Kidney epithelial cell (primary cell): ENCODE results near the gene ESR1. TPM values are rescaled to one million over a fixed set of nuclear protein-coding genes. Genes with fewer than 3 reads are reported as not detected.

ENCODE experiments used
- DNase-seq: peaks from one replicate; pipeline ENCODE4 v3.0.0-alpha.2; 2010; ENCODE audit warnings: low read depth
- H3K27me3 ChIP-seq: 2 replicates; pipeline ENCODE4 v1.6.0; 2011; ENCODE audit warnings: low read length; ENCODE audit not compliant: control insufficient read depth, insufficient read depth
- H3K36me3 ChIP-seq: 2 replicates; pipeline ENCODE4 v1.5.1; 2011; ENCODE audit warnings: low read length; ENCODE audit not compliant: control insufficient read depth, insufficient read depth
- H3K4me3 ChIP-seq: 2 replicates; pipeline ENCODE4 v1.5.1; 2011; ENCODE audit warnings: low read depth, mild to moderate bottlenecking, control low read depth, low read length
- total RNA-seq: library from RNA; depleted of rRNA; stranded (reverse); fragments of >200 nt; gene quantifications from 2 replicates; pipeline ENCODE4 v1.2.3, GENCODE V29; 2015
- TF ChIP-seq, protein P1 (sequence below): IDR thresholded peaks from 2 replicates; pipeline ENCODE4 v1.5.1; 2011; ENCODE audit warnings: mild to moderate bottlenecking, moderate library complexity, low read length, control low read depth, inconsistent platforms; ENCODE audit not compliant: insufficient read depth, poor library complexity, severe bottlenecking

ESR1 gene
- total RNA-seq, 1 donor from 2014 or later: not detected

DNA sequence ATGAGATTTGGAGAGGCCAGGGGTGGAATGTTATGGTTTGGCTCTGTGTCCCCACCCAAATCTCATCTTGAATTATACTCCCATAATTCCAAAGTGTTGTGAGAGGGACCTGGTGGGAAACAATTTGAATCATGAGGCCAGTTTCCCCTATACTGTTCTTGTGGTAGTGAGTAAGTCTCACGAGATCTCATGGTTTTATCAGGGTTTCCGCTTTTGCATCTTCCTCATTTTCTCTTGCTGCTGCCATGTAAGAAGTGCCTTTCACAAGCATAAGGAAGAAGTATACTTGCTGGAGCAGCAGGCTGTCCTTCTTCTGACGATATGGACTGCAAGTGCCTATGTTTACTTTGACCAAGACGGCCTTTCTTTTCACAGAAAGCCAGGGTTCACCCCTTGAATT lies 270.5 kb downstream of the ESR1 start:
- Histone ChIP-seq H3K27me3 (no peaks in the 10 kb centered on the region), H3K36me3 (no peaks in the 10 kb centered on the region), H3K4me3 (no peak overlapping the region)
- DNase-seq: no peak
- TF ChIP-seq, protein P1, sequence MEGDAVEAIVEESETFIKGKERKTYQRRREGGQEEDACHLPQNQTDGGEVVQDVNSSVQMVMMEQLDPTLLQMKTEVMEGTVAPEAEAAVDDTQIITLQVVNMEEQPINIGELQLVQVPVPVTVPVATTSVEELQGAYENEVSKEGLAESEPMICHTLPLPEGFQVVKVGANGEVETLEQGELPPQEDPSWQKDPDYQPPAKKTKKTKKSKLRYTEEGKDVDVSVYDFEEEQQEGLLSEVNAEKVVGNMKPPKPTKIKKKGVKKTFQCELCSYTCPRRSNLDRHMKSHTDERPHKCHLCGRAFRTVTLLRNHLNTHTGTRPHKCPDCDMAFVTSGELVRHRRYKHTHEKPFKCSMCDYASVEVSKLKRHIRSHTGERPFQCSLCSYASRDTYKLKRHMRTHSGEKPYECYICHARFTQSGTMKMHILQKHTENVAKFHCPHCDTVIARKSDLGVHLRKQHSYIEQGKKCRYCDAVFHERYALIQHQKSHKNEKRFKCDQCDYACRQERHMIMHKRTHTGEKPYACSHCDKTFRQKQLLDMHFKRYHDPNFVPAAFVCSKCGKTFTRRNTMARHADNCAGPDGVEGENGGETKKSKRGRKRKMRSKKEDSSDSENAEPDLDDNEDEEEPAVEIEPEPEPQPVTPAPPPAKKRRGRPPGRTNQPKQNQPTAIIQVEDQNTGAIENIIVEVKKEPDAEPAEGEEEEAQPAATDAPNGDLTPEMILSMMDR: no peak

DNA sequence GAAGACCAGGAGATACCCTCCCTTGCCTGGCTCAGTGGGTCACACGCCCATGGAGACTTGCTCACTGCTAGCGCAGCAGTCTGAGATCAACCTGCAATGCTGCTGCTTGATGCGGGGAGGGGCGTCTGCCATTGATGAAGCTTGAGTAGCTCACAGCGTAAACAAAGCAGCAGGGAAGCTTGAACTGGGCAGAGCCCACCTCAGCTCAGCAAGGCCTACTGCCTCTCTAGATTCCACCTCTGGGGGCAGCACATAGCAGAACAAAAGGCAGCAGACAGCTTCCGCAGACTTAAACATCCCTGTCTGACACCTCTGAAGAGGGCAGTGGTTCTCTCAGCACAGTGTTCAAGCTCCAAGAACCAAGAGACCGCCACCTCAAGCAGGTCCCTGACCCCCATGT lies 271.3 kb downstream of the ESR1 start:
- H3K27me3 ChIP-seq: no peaks in the 10 kb centered on the region
- no peak overlapping the region for H3K4me3 ChIP-seq
- TF ChIP-seq, protein P1: no peak
- no peak for DNase-seq
- no peaks in the 10 kb centered on the region for H3K36me3 ChIP-seq

DNA sequence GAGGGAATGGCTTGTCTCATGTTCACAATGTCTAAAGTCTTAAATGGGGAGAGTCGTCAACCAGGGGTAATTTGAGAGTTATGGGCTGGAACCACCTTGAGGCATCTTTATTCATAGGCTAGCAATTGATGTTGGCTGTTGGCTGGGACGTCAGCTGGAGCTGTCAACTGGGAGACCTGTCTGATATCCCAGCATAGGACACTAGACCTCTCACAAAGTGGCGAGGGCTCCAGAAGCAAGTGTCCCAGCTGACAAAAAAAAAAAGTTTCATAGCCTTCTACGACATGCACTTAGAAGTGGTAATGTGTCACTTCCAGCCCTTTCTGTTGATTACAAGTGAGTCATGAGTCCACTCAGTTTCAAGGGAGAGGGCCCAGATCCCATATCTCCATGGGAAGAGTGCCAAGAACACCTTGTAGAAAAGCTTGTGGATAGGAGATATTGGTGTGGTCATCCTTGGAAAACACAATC lies 278.0 kb downstream of the ESR1 start:
- TF ChIP-seq, protein P1: no peak
- Histone ChIP-seq H3K27me3 (no peaks in the 10 kb centered on the region), H3K4me3 (no peak overlapping the region), H3K36me3 (no peaks in the 10 kb centered on the region)
- peak; percentile 25 for DNase-seq

DNA sequence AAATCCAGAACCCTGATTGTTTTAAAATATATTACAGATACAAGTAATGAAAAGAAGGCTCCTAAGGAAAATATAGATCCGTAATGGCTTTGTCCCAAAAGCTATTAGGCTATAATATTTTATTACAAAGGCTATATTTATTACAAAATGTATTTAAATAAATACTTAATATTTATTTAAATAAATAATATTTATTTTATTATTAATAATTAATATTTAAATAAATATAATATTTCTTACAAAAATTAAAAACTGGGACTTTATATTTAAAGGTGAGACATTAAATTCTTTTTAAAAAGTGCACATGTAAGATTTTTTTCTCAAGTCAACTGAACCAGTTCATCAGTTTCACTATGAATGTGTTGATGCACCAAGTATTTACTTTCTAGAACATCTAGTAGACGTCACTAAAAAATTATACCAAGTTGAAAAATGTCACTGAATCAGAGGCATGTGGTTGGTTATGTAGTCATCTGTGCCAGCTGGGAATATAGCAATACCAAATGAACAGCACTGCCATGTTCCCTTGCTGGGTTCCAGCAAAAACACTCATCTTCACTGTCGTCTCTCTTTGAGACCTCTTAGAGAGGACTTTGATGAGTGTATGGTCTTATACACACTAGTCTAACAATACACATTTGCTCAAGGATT lies 278.9 kb downstream of the ESR1 start:
- no peak for DNase-seq
- TF ChIP-seq, protein P1: no peak
- no peak overlapping the region for H3K4me3 ChIP-seq
- no peaks in the 10 kb centered on the region for H3K36me3 ChIP-seq
- no peaks in the 10 kb centered on the region for H3K27me3 ChIP-seq

DNA sequence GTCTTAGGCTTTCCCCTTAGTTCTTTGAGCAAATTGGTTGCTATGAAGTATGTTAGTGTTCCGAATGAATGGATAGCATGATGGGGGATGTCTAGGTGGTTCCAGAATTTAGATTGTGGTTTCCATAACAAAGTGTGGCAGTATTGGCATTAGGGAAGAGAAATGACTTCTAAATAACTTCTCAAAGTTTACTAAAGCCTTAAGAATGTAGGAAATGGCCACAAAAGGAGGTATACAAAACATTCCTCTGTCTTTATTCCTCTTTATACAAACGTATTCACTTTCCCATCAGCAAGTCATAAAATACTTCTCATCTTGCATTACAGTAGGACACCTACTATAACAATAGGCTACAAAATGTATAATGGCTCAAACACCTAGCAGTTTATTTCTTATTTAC lies 279.6 kb downstream of the ESR1 start:
- TF ChIP-seq, protein P1: no peak
- H3K4me3 ChIP-seq: no peak overlapping the region
- DNase-seq: peak; percentile 23
- H3K36me3 ChIP-seq: no peaks in the 10 kb centered on the region
- H3K27me3 ChIP-seq: no peaks in the 10 kb centered on the region

DNA sequence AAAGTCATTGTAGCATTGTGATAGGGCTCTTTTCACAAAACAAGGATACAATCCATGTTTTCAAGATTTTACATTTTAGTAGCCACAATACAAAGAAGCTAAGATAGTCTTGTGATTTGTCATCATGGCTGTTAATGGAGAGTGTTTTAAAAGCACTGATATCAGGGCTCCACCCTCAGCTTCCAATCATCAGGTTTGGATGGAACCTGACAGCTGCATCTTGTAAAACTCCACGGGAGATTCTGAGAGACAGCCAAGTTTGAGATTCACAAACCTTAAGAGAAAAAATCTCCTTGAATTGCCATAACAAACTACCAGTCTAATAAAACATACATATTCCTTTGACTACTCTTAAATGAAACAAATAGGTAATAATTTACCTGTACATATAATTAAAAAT lies 280.2 kb downstream of the ESR1 start:
- no peak for DNase-seq
- TF ChIP-seq, protein P1: no peak
- Histone ChIP-seq H3K27me3 (no peaks in the 10 kb centered on the region), H3K4me3 (no peak overlapping the region), H3K36me3 (no peaks in the 10 kb centered on the region)
